ENCODE data around the gene MMS22L.

Gene MMS22L

GRCh38 chr6:97203343-97203742 lies 79.7 kb downstream of the MMS22L start:
- WGBS, 2 donors (ENCODE audit: extremely low coverage in 2 of 2, insufficient read length in 2 of 2, insufficient replicate concordance in 1 of 2), result no CpG with 5 or more reads among the region's 3 CpGs
- H3K23ac ChIP-seq (ENCODE audit: low read depth, low read length, poor library complexity), result no peak overlapping the region
- no peak overlapping the region for H3K9ac ChIP-seq (ENCODE audit: low read depth, low read length, poor library complexity)
- no peak overlapping the region for H2BK5ac ChIP-seq (ENCODE audit: low read length)
- peaks cover 0 to 34% of the 10 kb centered on the region in 2 donors for H3K36me3 ChIP-seq (replicated peaks in 1 of 2; ENCODE audit: control insufficient read depth in 2 of 2, insufficient read depth in 2 of 2, low read length in 2 of 2)
- H2AK5ac ChIP-seq (ENCODE audit: low read depth, low read length), result no peak overlapping the region
- no peak for DNase-seq (ENCODE audit: low spot score)
- no peaks in the 10 kb centered on the region for H3K27me3 ChIP-seq (ENCODE audit: control insufficient read depth in 3 of 3, insufficient read depth in 3 of 3, low read depth in 1 of 3, low read length in 3 of 3)
- H2BK12ac ChIP-seq (ENCODE audit: low read length), result no peak overlapping the region
- no peak overlapping the region for H3K4me2 ChIP-seq (ENCODE audit: insufficient read depth, low read length, poor library complexity, severe bottlenecking)
- H2BK15ac ChIP-seq (ENCODE audit: low read length), result no peak overlapping the region
- no peak overlapping the region for H4K8ac ChIP-seq (ENCODE audit: low read depth, low read length)
- no peak overlapping the region for H3K14ac ChIP-seq (ENCODE audit: low read length)
- no peak overlapping the region for H3K27ac ChIP-seq (replicated peaks; ENCODE audit: low read length)
- H3K4me1 ChIP-seq (ENCODE audit: control insufficient read depth in 2 of 2, insufficient read depth in 1 of 2, low read depth in 1 of 2, low read length in 2 of 2), result peaks cover 3 to 9% of the 10 kb centered on the region in 2 donors
- H3K79me1 ChIP-seq (ENCODE audit: low read depth, low read length), result peaks cover 2% of the 10 kb centered on the region
- H3K4ac ChIP-seq (ENCODE audit: low read length), result no peak overlapping the region
- H3K4me3 ChIP-seq (ENCODE audit: low read length in 2 of 2), result no peak overlapping the region
- H3K18ac ChIP-seq (ENCODE audit: low read length), result no peak overlapping the region
- H3K9me3 ChIP-seq (replicated peaks in 1 of 2; ENCODE audit: control insufficient read depth in 2 of 2, insufficient read depth in 1 of 2, low read depth in 1 of 2, low read length in 2 of 2), result no peaks in the 10 kb centered on the region
- no peak overlapping the region for H2AFZ ChIP-seq (ENCODE audit: low read length)
- no peak overlapping the region for H4K91ac ChIP-seq (ENCODE audit: low read depth, low read length, poor library complexity)
- no peak overlapping the region for H2BK120ac ChIP-seq (ENCODE audit: low read depth, low read length)

- Histone ChIP-seq H3K14ac (ENCODE audit: low read length) (no peak overlapping the region), H3K4me1 (ENCODE audit: control insufficient read depth in 2 of 2, insufficient read depth in 1 of 2, low read depth in 1 of 2, low read length in 2 of 2) (no peaks in the 10 kb centered on the region), H2BK120ac (ENCODE audit: low read depth, low read length) (no peak overlapping the region), H3K4ac (ENCODE audit: low read length) (no peak overlapping the region), H3K79me1 (ENCODE audit: low read depth, low read length) (no peaks in the 10 kb centered on the region), H3K36me3 (replicated peaks in 1 of 2; ENCODE audit: control insufficient read depth in 2 of 2, insufficient read depth in 2 of 2, low read length in 2 of 2) (peaks cover 7 to 80% of the 10 kb centered on the region in 2 donors), H2BK5ac (ENCODE audit: low read length) (no peak overlapping the region), H3K4me3 (ENCODE audit: low read length in 2 of 2) (no peak overlapping the region), H2BK12ac (ENCODE audit: low read length) (no peak overlapping the region), H3K27ac (replicated peaks; ENCODE audit: low read length) (no peak overlapping the region), H3K9ac (ENCODE audit: low read depth, low read length, poor library complexity) (no peak overlapping the region), H2AK5ac (ENCODE audit: low read depth, low read length) (no peak overlapping the region), H3K27me3 (ENCODE audit: control insufficient read depth in 3 of 3, insufficient read depth in 3 of 3, low read depth in 1 of 3, low read length in 3 of 3) (no peaks in the 10 kb centered on the region), H4K8ac (ENCODE audit: low read depth, low read length) (no peak overlapping the region), H4K91ac (ENCODE audit: low read depth, low read length, poor library complexity) (no peak overlapping the region), H3K4me2 (ENCODE audit: insufficient read depth, low read length, poor library complexity, severe bottlenecking) (no peak overlapping the region), H2AFZ (ENCODE audit: low read length) (no peak overlapping the region), H3K9me3 (replicated peaks in 1 of 2; ENCODE audit: control insufficient read depth in 2 of 2, insufficient read depth in 1 of 2, low read depth in 1 of 2, low read length in 2 of 2) (no peaks in the 10 kb centered on the region), H3K18ac (ENCODE audit: low read length) (no peak overlapping the region), H2BK15ac (ENCODE audit: low read length) (no peak overlapping the region), H3K23ac (ENCODE audit: low read depth, low read length, poor library complexity) (no peak overlapping the region)
- WGBS, 2 donors (ENCODE audit: extremely low coverage in 2 of 2, insufficient read length in 2 of 2, insufficient replicate concordance in 1 of 2), result no CpG with 5 or more reads among the region's 3 CpGs
- DNase-seq (ENCODE audit: low spot score), result no peak
Observed at GRCh38 chr6:97198046-97198565, 84.9 kb downstream of the MMS22L start.

- Histone ChIP-seq H3K79me1 (ENCODE audit: low read depth, low read length) (peaks cover 2% of the 10 kb centered on the region), H3K4me2 (ENCODE audit: insufficient read depth, low read length, poor library complexity, severe bottlenecking) (no peak overlapping the region), H2BK12ac (ENCODE audit: low read length) (no peak overlapping the region), H3K4me1 (ENCODE audit: control insufficient read depth in 2 of 2, insufficient read depth in 1 of 2, low read depth in 1 of 2, low read length in 2 of 2) (no peaks in the 10 kb centered on the region), H3K4ac (ENCODE audit: low read length) (no peak overlapping the region), H2BK5ac (ENCODE audit: low read length) (no peak overlapping the region), H3K9ac (ENCODE audit: low read depth, low read length, poor library complexity) (no peak overlapping the region), H4K8ac (ENCODE audit: low read depth, low read length) (no peak overlapping the region), H3K23ac (ENCODE audit: low read depth, low read length, poor library complexity) (no peak overlapping the region), H3K14ac (ENCODE audit: low read length) (no peak overlapping the region), H3K27ac (replicated peaks; ENCODE audit: low read length) (no peak overlapping the region), H3K36me3 (replicated peaks in 1 of 2; ENCODE audit: control insufficient read depth in 2 of 2, insufficient read depth in 2 of 2, low read length in 2 of 2) (peaks cover 9 to 73% of the 10 kb centered on the region in 2 donors), H2AK5ac (ENCODE audit: low read depth, low read length) (no peak overlapping the region), H3K4me3 (ENCODE audit: low read length in 2 of 2) (no peak overlapping the region), H2AFZ (ENCODE audit: low read length) (no peak overlapping the region), H2BK120ac (ENCODE audit: low read depth, low read length) (no peak overlapping the region), H4K91ac (ENCODE audit: low read depth, low read length, poor library complexity) (no peak overlapping the region), H3K27me3 (ENCODE audit: control insufficient read depth in 3 of 3, insufficient read depth in 3 of 3, low read depth in 1 of 3, low read length in 3 of 3) (no peaks in the 10 kb centered on the region), H2BK15ac (ENCODE audit: low read length) (no peak overlapping the region), H3K18ac (ENCODE audit: low read length) (no peak overlapping the region), H3K9me3 (replicated peaks in 1 of 2; ENCODE audit: control insufficient read depth in 2 of 2, insufficient read depth in 1 of 2, low read depth in 1 of 2, low read length in 2 of 2) (no peaks in the 10 kb centered on the region)
- no peak for DNase-seq (ENCODE audit: low spot score)
- WGBS, 2 donors (ENCODE audit: extremely low coverage in 2 of 2, insufficient read length in 2 of 2, insufficient replicate concordance in 1 of 2), result no CpG with 5 or more reads among the region's 1 CpG
Observed at GRCh38 chr6:97195117-97195516, 87.9 kb downstream of the MMS22L start.

GRCh38 chr6:97189767-97190166 lies 93.2 kb downstream of the MMS22L start:
- Histone ChIP-seq H3K36me3 (replicated peaks in 1 of 2; ENCODE audit: control insufficient read depth in 2 of 2, insufficient read depth in 2 of 2, low read length in 2 of 2) (peaks cover 4 to 34% of the 10 kb centered on the region in 2 donors), H3K27me3 (ENCODE audit: control insufficient read depth in 3 of 3, insufficient read depth in 3 of 3, low read depth in 1 of 3, low read length in 3 of 3) (no peaks in the 10 kb centered on the region)

More at GRCh38 chr6:97189767-97190166, 93.2 kb downstream of the MMS22L start:
- H2BK120ac ChIP-seq (ENCODE audit: low read depth, low read length), result no peak overlapping the region
- H3K4me1 ChIP-seq (ENCODE audit: control insufficient read depth in 2 of 2, insufficient read depth in 1 of 2, low read depth in 1 of 2, low read length in 2 of 2), result no peaks in the 10 kb centered on the region
- H3K79me1 ChIP-seq (ENCODE audit: low read depth, low read length), result peaks cover 2% of the 10 kb centered on the region
- no peak overlapping the region for H3K23ac ChIP-seq (ENCODE audit: low read depth, low read length, poor library complexity)
- H4K8ac ChIP-seq (ENCODE audit: low read depth, low read length), result no peak overlapping the region
- no peak overlapping the region for H4K91ac ChIP-seq (ENCODE audit: low read depth, low read length, poor library complexity)
- H2BK5ac ChIP-seq (ENCODE audit: low read length), result no peak overlapping the region
- no peak overlapping the region for H3K27ac ChIP-seq (replicated peaks; ENCODE audit: low read length)
- no peak overlapping the region for H3K18ac ChIP-seq (ENCODE audit: low read length)
- H2BK15ac ChIP-seq (ENCODE audit: low read length), result no peak overlapping the region
- H3K9ac ChIP-seq (ENCODE audit: low read depth, low read length, poor library complexity), result no peak overlapping the region
- H3K4ac ChIP-seq (ENCODE audit: low read length), result no peak overlapping the region
- H2AK5ac ChIP-seq (ENCODE audit: low read depth, low read length), result no peak overlapping the region
- H3K14ac ChIP-seq (ENCODE audit: low read length), result no peak overlapping the region
- no peak overlapping the region for H3K4me2 ChIP-seq (ENCODE audit: insufficient read depth, low read length, poor library complexity, severe bottlenecking)
- DNase-seq (ENCODE audit: low spot score), result no peak
- H3K9me3 ChIP-seq (replicated peaks in 1 of 2; ENCODE audit: control insufficient read depth in 2 of 2, insufficient read depth in 1 of 2, low read depth in 1 of 2, low read length in 2 of 2), result no peaks in the 10 kb centered on the region
- H3K4me3 ChIP-seq (ENCODE audit: low read length in 2 of 2), result no peak overlapping the region
- no peak overlapping the region for H2BK12ac ChIP-seq (ENCODE audit: low read length)
- H2AFZ ChIP-seq (ENCODE audit: low read length), result no peak overlapping the region
- no CpG with 5 or more reads among the region's 1 CpG for WGBS, 2 donors (ENCODE audit: extremely low coverage in 2 of 2, insufficient read length in 2 of 2, insufficient replicate concordance in 1 of 2)

All from neuronal stem cell (in vitro differentiated cells).